NCI-H2029 (cell line): ENCODE results near the gene ZBTB32.

ENCODE experiments used
- DNase-seq: peaks from one replicate; lab custom pipeline; 2025; lab: John Stamatoyannopoulos, UW

ZBTB32 gene

GRCh38 chr19:35752746-35753350, 48.5 kb downstream of the ZBTB32 start:
- DNase-seq: no peak

- DNase-seq: no peak
Observed at GRCh38 chr19:35753634-35754369, 49.4 kb downstream of the ZBTB32 start.

GRCh38 chr19:35754370-35755130, 50.2 kb downstream of the ZBTB32 start:
- no peak for DNase-seq

- no peak for DNase-seq
Observed at GRCh38 chr19:35755131-35755549, 50.8 kb downstream of the ZBTB32 start.

- DNase-seq: no peak
Observed at GRCh38 chr19:35755550-35756376, 51.4 kb downstream of the ZBTB32 start.

- no peak for DNase-seq
Observed at GRCh38 chr19:35756377-35757230, 52.2 kb downstream of the ZBTB32 start, which contains the start of gene HSPB6. Gene HSPB6 (minus strand): TSS chr19:35757029. CDS start chr19:35757008, 21 bp downstream.

- peak; percentile 22 for DNase-seq
Observed at GRCh38 chr19:35757231-35757748, 52.9 kb downstream of the ZBTB32 start.

GRCh38 chr19:35757749-35758608, 53.6 kb downstream of the ZBTB32 start, which contains the start of gene PROSER3:
Gene PROSER3 (plus strand): TSS chr19:35758176. CDS start chr19:35758216, 40 bp downstream.
- DNase-seq: peak; percentile 99

- no peak for DNase-seq
Observed at GRCh38 chr19:35759697-35760096, 55.3 kb downstream of the ZBTB32 start.

GRCh38 chr19:35760711-35761349, 56.5 kb downstream of the ZBTB32 start:
- no peak for DNase-seq

GRCh38 chr19:35764432-35765315, 60.3 kb downstream of the ZBTB32 start:
- DNase-seq: no peak
